IMR-90 (cell line): Measurements from ENCODE around the gene RAP1GAP. TPM values are rescaled to one million over a fixed set of nuclear protein-coding genes. Genes with fewer than 3 reads are reported as not detected.

Experiments
- ATAC-seq: fragments of 200-7000 bp; cut with Tn5 transposase; 2 replicates; pipeline ENCODE4 v1.9.1; 2020; ENCODE audit warnings: low read depth, mild to moderate bottlenecking, moderate library complexity
- BruUV-seq: library from RNA; stranded (reverse); fragments of 400-500 nt; replicated peaks from 2 replicates; lab custom pipeline; 2021; lab: Mats Ljungman, UMichigan
- CTCF ChIA-PET: fragments of 300-600 bp; formaldehyde crosslinking; extraction: SDS; loops from one replicate; lab custom pipeline; 2021; ENCODE audit warnings: antibody characterized with exemption; lab: Yijun Ruan, JAX
- POLR2A ChIA-PET: fragments of 300-600 bp; sonication (Branson Sonifier 250); formaldehyde crosslinking; loops from one replicate; lab custom pipeline; 2022; ENCODE audit warnings: antibody characterized with exemption; ENCODE audit not compliant: unreplicated experiment; lab: Charles Lee
- DNase-seq: peaks from one replicate; pipeline ENCODE4 v3.0.0; 2013
- H2AFZ ChIP-seq: replicated peaks from 2 replicates; pipeline ENCODE3; 2013; ENCODE audit warnings: low read length, mild to moderate bottlenecking; ENCODE audit not compliant: poor library complexity
- H2AK5ac ChIP-seq: 2 replicates; pipeline ENCODE4 v1.6.1; 2013; ENCODE audit warnings: low read depth, low read length, inconsistent platforms
- H2AK9ac ChIP-seq: replicated peaks from 2 replicates; pipeline ENCODE3; 2013; ENCODE audit warnings: mild to moderate bottlenecking, low read depth, low read length, moderate library complexity; ENCODE audit not compliant: poor library complexity
- H2BK120ac ChIP-seq: 2 replicates; pipeline ENCODE4 v1.6.1; 2013; ENCODE audit warnings: low read depth, low read length, inconsistent platforms
- H2BK15ac ChIP-seq: 3 replicates; pipeline ENCODE4 v1.6.1; 2013; ENCODE audit warnings: low read depth, low read length, inconsistent platforms
- H2BK20ac ChIP-seq: 2 replicates; pipeline ENCODE4 v1.6.1; 2013; ENCODE audit warnings: low read depth, mild to moderate bottlenecking, inconsistent platforms, low read length, moderate library complexity
- H2BK5ac ChIP-seq: 2 replicates; pipeline ENCODE4 v1.6.1; 2013; ENCODE audit warnings: mild to moderate bottlenecking, low read depth, low read length, inconsistent platforms; ENCODE audit not compliant: poor library complexity, severe bottlenecking
- H3K14ac ChIP-seq: replicated peaks from 2 replicates; pipeline ENCODE4 v1.6.1; 2013; ENCODE audit warnings: low read depth, low read length, inconsistent platforms
- H3K18ac ChIP-seq: 2 replicates; pipeline ENCODE4 v1.6.1; 2013; ENCODE audit warnings: low read depth, low read length, control low read depth
- H3K23ac ChIP-seq: 2 replicates; pipeline ENCODE4 v1.6.1; 2013; ENCODE audit warnings: low read depth, low read length, inconsistent platforms
- H3K27ac ChIP-seq: 2 replicates; pipeline ENCODE4 v1.5.1; 2013; ENCODE audit warnings: mild to moderate bottlenecking, control low read depth, low read length; ENCODE audit not compliant: insufficient read depth
- H3K27me3 ChIP-seq: 2 replicates; pipeline ENCODE4 v1.6.1; 2013; ENCODE audit warnings: low read length; ENCODE audit not compliant: control insufficient read depth, insufficient read depth
- H3K36me3 ChIP-seq: 2 replicates; pipeline ENCODE4 v1.6.1; 2013; ENCODE audit warnings: low read length, mixed read lengths; ENCODE audit not compliant: control insufficient read depth, insufficient read depth
- H3K4ac ChIP-seq: 2 replicates; pipeline ENCODE4 v1.6.1; 2013; ENCODE audit warnings: low read depth, low read length, inconsistent platforms
- H3K4me1 ChIP-seq: 2 replicates; pipeline ENCODE4 v1.6.1; 2013; ENCODE audit warnings: low read length, mixed read lengths; ENCODE audit not compliant: control insufficient read depth, insufficient read depth
- H3K4me2 ChIP-seq: 2 replicates; pipeline ENCODE4 v1.6.1; 2013; ENCODE audit warnings: low read depth, mild to moderate bottlenecking, control low read depth, low read length, moderate library complexity
- H3K4me3 ChIP-seq: 2 replicates; pipeline ENCODE4 v1.5.1; 2013; ENCODE audit warnings: low read depth, mild to moderate bottlenecking, control low read depth, low read length, moderate library complexity; ENCODE audit not compliant: insufficient read depth
- H3K56ac ChIP-seq: 2 replicates; pipeline ENCODE4 v1.6.1; 2013; ENCODE audit warnings: low read length, inconsistent platforms; ENCODE audit not compliant: insufficient read depth; ENCODE audit errors: extremely low read depth
- H3K79me1 ChIP-seq, 2 experiments: 2 replicates each; pipeline ENCODE4 v1.6.1; 2013; ENCODE audit warnings: low read length in 2 of 2, inconsistent platforms in 1 of 2, low read depth in 1 of 2
- H3K9ac ChIP-seq: 2 replicates; pipeline ENCODE4 v1.6.1; 2013; ENCODE audit warnings: low read depth, low read length, control low read depth
- H3K9me1 ChIP-seq: 2 replicates; pipeline ENCODE4 v1.6.1; 2013; ENCODE audit warnings: low read length, inconsistent platforms; ENCODE audit not compliant: insufficient read depth
- H3K9me3 ChIP-seq: 2 replicates; pipeline ENCODE4 v1.6.1; 2013; ENCODE audit warnings: low read length; ENCODE audit not compliant: control insufficient read depth, insufficient read depth
- H4K20me1 ChIP-seq: 2 replicates; pipeline ENCODE4 v1.6.1; 2013; ENCODE audit warnings: low read length, inconsistent platforms; ENCODE audit not compliant: insufficient read depth
- H4K5ac ChIP-seq: 2 replicates; pipeline ENCODE4 v1.6.1; 2013; ENCODE audit warnings: mild to moderate bottlenecking, low read depth, low read length, control low read depth
- H4K8ac ChIP-seq, 2 experiments: 2 replicates each; pipeline ENCODE4 v1.6.1; 2013; ENCODE audit warnings: low read depth in 2 of 2, low read length in 2 of 2, control low read depth in 1 of 2, inconsistent platforms in 1 of 2
- H4K91ac ChIP-seq: 2 replicates; pipeline ENCODE4 v1.6.1; 2013; ENCODE audit warnings: low read depth, low read length, inconsistent platforms; ENCODE audit not compliant: insufficient read depth
- CEBPB ChIP-seq: IDR thresholded peaks from 2 replicates; pipeline ENCODE4 v1.6.1; 2012; ENCODE audit warnings: low read depth, low read length, improper control_type of control experiment
- MXI1 ChIP-seq: IDR thresholded peaks from 2 replicates; pipeline ENCODE4 v1.6.1; 2012; ENCODE audit warnings: low read depth, mild to moderate bottlenecking, low read length, moderate library complexity, borderline replicate concordance
- RFX5 ChIP-seq: IDR thresholded peaks from 2 replicates; pipeline ENCODE4 v1.8.0; 2012; ENCODE audit warnings: low read depth, mild to moderate bottlenecking, low read length, moderate library complexity
- WGBS, 2 experiments: methylation state at CpG; one replicate each; pipeline versions ENCODE4 v1.1.5 to v1.1.7; 2013; ENCODE audit warnings: missing lambda C conversion rate in 2 of 2; ENCODE audit not compliant: insufficient read length in 1 of 2; ENCODE audit errors: extremely low coverage in 2 of 2; 5-methylcytosine and 5-hydroxymethylcytosine counted together
- dilution Hi-C: fragments of 300-500 bp; cut with HindIII; formaldehyde crosslinking; loops from one replicate; pipeline ENCODE4 v1.14.3; 2018; ENCODE audit warnings: low sequenced_read_pairs; ENCODE audit not compliant: unreplicated experiment
- in situ Hi-C: fragments of 300-500 bp; cut with MboI; formaldehyde crosslinking; loops from 3 replicates; pipeline ENCODE4 v1.14.3; 2019; ENCODE audit warnings: low sequenced_read_pairs, inconsistent platforms, mixed read lengths
- intact Hi-C: fragments of 100-400 bp; cut with micrococcal nuclease; formaldehyde crosslinking; loops from 2 replicates; pipeline ENCODE4 v1.10.0; 2022
- polyA plus RNA-seq, 3 experiments: library from polyadenylated mRNA; depleted of rRNA; stranded (reverse); fragments of >200 nt; gene quantifications; 2 replicates each; pipeline ENCODE4 v1.2.3, GENCODE V29; 2012; ENCODE audit warnings: low replicate concordance in 1 of 3
- total RNA-seq: library from RNA; depleted of rRNA; stranded (reverse); fragments of >200 nt; gene quantifications from 2 replicates; pipeline ENCODE4 v1.2.3, GENCODE V29; 2012

Gene RAP1GAP
- total and polyA plus RNA-seq, 2 of the 4 experiments (the other 2 are of a cell fraction): under 0.01 to 0.10 TPM

- H3K79me1 ChIP-seq: no peaks in the 10 kb centered on the region
- 0 out of 2 replicates have a peak, but pooled peaks cover 3% of the 10 kb centered on the region for H4K20me1 ChIP-seq
- ChIA-PET CTCF (interaction anchor here (0.9 kb wide), 1 partner anchor 208 kb away, joined by 3 read pairs; no protein-coding TSS in a partner anchor), POLR2A (no interaction called here)
- H3K9me3 ChIP-seq: peaks cover under 1% of the 10 kb centered on the region; the same call in 1 of the 2 replicates
- no peak overlapping the region for H3K4me3 ChIP-seq
- H3K4me1 ChIP-seq: no peaks in the 10 kb centered on the region
- TF ChIP-seq RFX5: no peak
- TF ChIP-seq MXI1: no peak
- no peak for TF ChIP-seq CEBPB
- no peak overlapping the region for H4K8ac ChIP-seq
- no TSS peak for BruUV-seq
- H3K18ac ChIP-seq: no peak overlapping the region
- no peak overlapping the region for H2AFZ ChIP-seq
- no peak overlapping the region for H2BK5ac ChIP-seq
- no peak overlapping the region for H3K27ac ChIP-seq
- intact Hi-C loops: loop anchor here (10.0 kb wide), 1 partner anchor 313 kb away; no protein-coding TSS in a partner anchor
- H3K27me3 ChIP-seq: no peaks in the 10 kb centered on the region; the same call in 1 of the 2 replicates
- H3K4ac ChIP-seq: no peak overlapping the region
- in situ Hi-C loops: no loop called here
- DNase-seq: no peak
- H3K36me3 ChIP-seq: no peaks in the 10 kb centered on the region
- no peak overlapping the region for H3K23ac ChIP-seq
- H3K9me1 ChIP-seq: no peaks in the 10 kb centered on the region
- no peak overlapping the region for H3K4me2 ChIP-seq
- H3K9ac ChIP-seq: no peak overlapping the region
- no peak overlapping the region for H2BK20ac ChIP-seq
- H2AK9ac ChIP-seq: no peak overlapping the region
- no peak overlapping the region for H3K14ac ChIP-seq
- no peak overlapping the region for H4K5ac ChIP-seq
- H2BK120ac ChIP-seq: no peak overlapping the region
- dilution Hi-C loops: no loop called here
- no peak overlapping the region for H2AK5ac ChIP-seq
- 89% methylated on average over 12 of the region's 26 CpGs; no CpG with 5 or more reads in 1 of the 2 experiments for WGBS, 2 experiments
- H3K56ac ChIP-seq: no peak overlapping the region
- no peak for ATAC-seq
- H4K91ac ChIP-seq: no peak overlapping the region
- no peak overlapping the region for H2BK15ac ChIP-seq
Measured at GRCh38 chr1:21577324-21577723, 91.8 kb downstream of the RAP1GAP start.
